RWPE1 (cell line): ENCODE data around the gene AP2B1.

Source experiments
- CTCF ChIA-PET: fragments of 350-600 bp; sonication (Branson Sonifier 250); formaldehyde crosslinking; extraction: SDS; loops from one replicate; lab custom pipeline; 2021; lab: Yijun Ruan, JAX
- POLR2A ChIA-PET: fragments of 400-600 bp; formaldehyde crosslinking; extraction: SDS; loops from one replicate; lab custom pipeline; 2020; ENCODE audit warnings: antibody characterized with exemption; ENCODE audit not compliant: low non-redundant PET; lab: Yijun Ruan, JAX
- DNase-seq: peaks from one replicate; pipeline ENCODE4 v3.0.0; 2012; ENCODE audit warnings: low spot score
- H3K27ac ChIP-seq: fragments of 450-650 bp; 2 replicates; pipeline ENCODE4 v1.5.1; 2017
- CTCF ChIP-seq: fragments of 450-650 bp; conservative IDR thresholded peaks from 2 replicates; pipeline ENCODE4 v1.5.1; 2017; ENCODE audit warnings: low read depth, mild to moderate bottlenecking

Gene AP2B1

GRCh38 chr17:35738519-35739133 lies 151.5 kb downstream of the AP2B1 start:
- no peak for TF ChIP-seq CTCF
- POLR2A ChIA-PET: no interaction called here
- no peak for DNase-seq
- H3K27ac ChIP-seq: no peak overlapping the region
- CTCF ChIA-PET: interaction anchor here (0.8 kb wide), 1 partner anchor 9 kb away, joined by 3 read pairs; no protein-coding TSS in a partner anchor

GRCh38 chr17:35740216-35740615 lies 153.1 kb downstream of the AP2B1 start:
- no peak for TF ChIP-seq CTCF
- POLR2A ChIA-PET: no interaction called here
- no peak for DNase-seq
- CTCF ChIA-PET: interaction anchor here (0.6 to 1.5 kb wide), 2 partner anchors 129 to 1744 kb away, joined by 3 to 4 read pairs; no protein-coding TSS in a partner anchor
- H3K27ac ChIP-seq: no peak overlapping the region

- POLR2A ChIA-PET: interaction anchor here (0.7 kb wide), 1 partner anchor 18 kb away, joined by 7 read pairs; no protein-coding TSS in a partner anchor
- TF ChIP-seq CTCF: no peak
- CTCF ChIA-PET: interaction anchor here (0.5 to 1.5 kb wide), 4 partner anchors 27 to 134 kb away, joined by 3 to 4 read pairs (median 4); no protein-coding TSS in a partner anchor
- no peak overlapping the region for H3K27ac ChIP-seq
- no peak for DNase-seq
These were observed 154.1 kb downstream of the AP2B1 start for GRCh38 chr17:35740997-35741931.

GRCh38 chr17:35742496-35742895 lies 155.4 kb downstream of the AP2B1 start:
- DNase-seq: no peak
- no peak for TF ChIP-seq CTCF
- CTCF ChIA-PET: interaction anchor here (1.0 to 2.2 kb wide), 2 partner anchors 37 to 129 kb away, joined by 3 to 5 read pairs; no protein-coding TSS in a partner anchor

GRCh38 chr17:35742896-35743477 lies 155.9 kb downstream of the AP2B1 start:
- DNase-seq: no peak
- no peak overlapping the region for H3K27ac ChIP-seq
- ChIA-PET POLR2A (no interaction called here), CTCF (interaction anchor here (0.5 to 2.2 kb wide), 3 partner anchors 38 to 279 kb away, joined by 3 to 5 read pairs (median 4); no protein-coding TSS in a partner anchor)
- TF ChIP-seq CTCF: no peak

More at GRCh38 chr17:35742496-35742895, 155.4 kb downstream of the AP2B1 start:
- no peak overlapping the region for H3K27ac ChIP-seq
- POLR2A ChIA-PET: no interaction called here
